ENCODE results near the gene CYB561D1. TPM values are rescaled to one million over a fixed set of nuclear protein-coding genes. Genes with fewer than 3 reads are reported as not detected.

Gene CYB561D1
- total and polyA plus RNA-seq, 9 of the 15 experiments (the other 6 are each of a cell fraction or from before 2014, with no cell fraction given), result 0.71 to 7.2 (median 3.5) TPM

DNA sequence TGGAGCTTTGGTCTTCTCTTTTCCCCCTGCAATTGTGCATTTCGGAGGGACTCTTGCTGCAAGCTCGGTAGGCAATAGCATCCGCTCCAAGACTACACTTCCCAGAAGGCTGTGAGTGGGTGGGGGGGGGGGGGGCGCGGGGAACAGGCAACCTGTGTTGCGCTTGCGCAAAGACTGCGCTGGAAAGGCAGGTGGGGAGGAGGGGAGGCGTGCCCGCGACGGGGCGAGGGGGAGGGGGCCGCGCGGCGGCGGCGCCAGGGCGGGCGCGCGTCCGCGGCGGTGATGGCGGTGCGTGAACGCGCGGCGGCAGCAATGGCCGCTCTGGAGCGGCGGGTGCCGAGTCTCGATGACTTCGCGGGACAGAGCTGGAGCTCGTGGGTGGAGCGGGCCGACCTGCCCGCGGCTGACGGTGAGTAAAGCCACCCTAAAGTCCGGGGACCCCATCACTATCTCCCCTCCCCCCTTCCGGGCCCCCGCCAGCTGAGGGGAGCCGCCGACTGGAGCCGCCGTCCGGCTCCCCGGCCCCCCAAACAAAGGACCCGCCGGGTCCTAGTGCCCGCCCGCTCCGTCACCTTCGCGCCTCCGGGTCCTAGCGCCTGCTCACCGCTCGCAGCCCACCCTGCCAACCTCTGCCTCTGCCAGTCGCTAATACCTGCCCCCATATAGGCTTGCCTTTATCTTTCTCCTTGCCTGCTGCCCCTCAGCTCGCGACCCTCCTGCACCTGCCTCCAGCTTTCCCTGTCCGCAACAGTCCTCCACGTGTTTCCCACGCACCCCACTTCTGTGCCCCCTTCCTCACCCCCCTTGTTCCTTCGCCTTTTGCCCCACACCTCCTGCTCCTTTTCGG, 10.0 kb upstream of the CYB561D1 start, which contains the start of gene ATXN7L2 (continued):
- TF ChIP-seq, protein P1, sequence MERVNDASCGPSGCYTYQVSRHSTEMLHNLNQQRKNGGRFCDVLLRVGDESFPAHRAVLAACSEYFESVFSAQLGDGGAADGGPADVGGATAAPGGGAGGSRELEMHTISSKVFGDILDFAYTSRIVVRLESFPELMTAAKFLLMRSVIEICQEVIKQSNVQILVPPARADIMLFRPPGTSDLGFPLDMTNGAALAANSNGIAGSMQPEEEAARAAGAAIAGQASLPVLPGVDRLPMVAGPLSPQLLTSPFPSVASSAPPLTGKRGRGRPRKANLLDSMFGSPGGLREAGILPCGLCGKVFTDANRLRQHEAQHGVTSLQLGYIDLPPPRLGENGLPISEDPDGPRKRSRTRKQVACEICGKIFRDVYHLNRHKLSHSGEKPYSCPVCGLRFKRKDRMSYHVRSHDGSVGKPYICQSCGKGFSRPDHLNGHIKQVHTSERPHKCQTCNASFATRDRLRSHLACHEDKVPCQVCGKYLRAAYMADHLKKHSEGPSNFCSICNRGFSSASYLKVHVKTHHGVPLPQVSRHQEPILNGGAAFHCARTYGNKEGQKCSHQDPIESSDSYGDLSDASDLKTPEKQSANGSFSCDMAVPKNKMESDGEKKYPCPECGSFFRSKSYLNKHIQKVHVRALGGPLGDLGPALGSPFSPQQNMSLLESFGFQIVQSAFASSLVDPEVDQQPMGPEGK (CRISPR knock-in tag; IDR thresholded peaks at IDR 0.05; ENCODE audit: borderline replicate concordance), result 0 out of 2 replicates have a peak, but pooled peaks have one; percentile 34
- TF ChIP-seq COPS2 (conservative IDR thresholded peaks at IDR 0.05) (no peak), CHD1 (IDR thresholded peaks at IDR 0.05; ENCODE audit: low read length) (no peak), ZNF165 (CRISPR knock-in tag; IDR thresholded peaks at IDR 0.05; ENCODE audit: borderline replicate concordance) (no peak), FOXK2 (conservative IDR thresholded peaks at IDR 0.05 in 1 of 2, IDR thresholded peaks at IDR 0.05 in 1 of 2; ENCODE audit: low read depth in 2 of 2) (peak; percentile 30 to 57; a peak in 2 of 4 replicates), TARDBP (IDR thresholded peaks at IDR 0.05) (no peak), KLF6 (CRISPR knock-in tag; IDR thresholded peaks at IDR 0.05; ENCODE audit: borderline replicate concordance) (peak; percentile 40; the same call in 1 of the 2 replicates), CHCHD3 (CRISPR knock-in tag; IDR thresholded peaks at IDR 0.05) (no peak), LCOR (CRISPR knock-in tag; IDR thresholded peaks at IDR 0.05) (peak; percentile 70; the same call in 1 of the 2 replicates), HMG20A (CRISPR knock-in tag; conservative IDR thresholded peaks at IDR 0.05) (no peak), ZKSCAN8 (CRISPR knock-in tag; IDR thresholded peaks at IDR 0.05) (0 out of 2 replicates have a peak, but pooled peaks have one; percentile 32), CBX3 (IDR thresholded peaks at IDR 0.05; ENCODE audit: borderline replicate concordance in 1 of 2, low read length in 2 of 2) (peak in 1 of 2 experiments; percentile 59; a peak in 2 of 3 replicates), BRCA1 (IDR thresholded peaks at IDR 0.05) (no peak), BRCA1 (CRISPR knock-in tag; IDR thresholded peaks at IDR 0.05) (no peak), NFIC (IDR thresholded peaks at IDR 0.05) (peak; percentile 69), ZNF239 (CRISPR knock-in tag; IDR thresholded peaks at IDR 0.05) (no peak), HDAC8 (tag; IDR thresholded peaks at IDR 0.05) (0 out of 2 replicates have a peak, but pooled peaks have one; percentile 31)
- TF ChIP-seq, protein P2, sequence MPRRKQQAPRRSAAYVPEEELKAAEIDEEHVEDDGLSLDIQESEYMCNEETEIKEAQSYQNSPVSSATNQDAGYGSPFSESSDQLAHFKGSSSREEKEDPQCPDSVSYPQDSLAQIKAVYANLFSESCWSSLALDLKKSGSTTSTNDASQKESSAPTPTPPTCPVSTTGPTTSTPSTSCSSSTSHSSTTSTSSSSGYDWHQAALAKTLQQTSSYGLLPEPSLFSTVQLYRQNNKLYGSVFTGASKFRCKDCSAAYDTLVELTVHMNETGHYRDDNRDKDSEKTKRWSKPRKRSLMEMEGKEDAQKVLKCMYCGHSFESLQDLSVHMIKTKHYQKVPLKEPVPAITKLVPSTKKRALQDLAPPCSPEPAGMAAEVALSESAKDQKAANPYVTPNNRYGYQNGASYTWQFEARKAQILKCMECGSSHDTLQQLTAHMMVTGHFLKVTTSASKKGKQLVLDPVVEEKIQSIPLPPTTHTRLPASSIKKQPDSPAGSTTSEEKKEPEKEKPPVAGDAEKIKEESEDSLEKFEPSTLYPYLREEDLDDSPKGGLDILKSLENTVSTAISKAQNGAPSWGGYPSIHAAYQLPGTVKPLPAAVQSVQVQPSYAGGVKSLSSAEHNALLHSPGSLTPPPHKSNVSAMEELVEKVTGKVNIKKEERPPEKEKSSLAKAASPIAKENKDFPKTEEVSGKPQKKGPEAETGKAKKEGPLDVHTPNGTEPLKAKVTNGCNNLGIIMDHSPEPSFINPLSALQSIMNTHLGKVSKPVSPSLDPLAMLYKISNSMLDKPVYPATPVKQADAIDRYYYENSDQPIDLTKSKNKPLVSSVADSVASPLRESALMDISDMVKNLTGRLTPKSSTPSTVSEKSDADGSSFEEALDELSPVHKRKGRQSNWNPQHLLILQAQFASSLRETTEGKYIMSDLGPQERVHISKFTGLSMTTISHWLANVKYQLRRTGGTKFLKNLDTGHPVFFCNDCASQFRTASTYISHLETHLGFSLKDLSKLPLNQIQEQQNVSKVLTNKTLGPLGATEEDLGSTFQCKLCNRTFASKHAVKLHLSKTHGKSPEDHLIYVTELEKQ (CRISPR knock-in tag; IDR thresholded peaks at IDR 0.05), result no peak
- TF ChIP-seq, protein P3, sequence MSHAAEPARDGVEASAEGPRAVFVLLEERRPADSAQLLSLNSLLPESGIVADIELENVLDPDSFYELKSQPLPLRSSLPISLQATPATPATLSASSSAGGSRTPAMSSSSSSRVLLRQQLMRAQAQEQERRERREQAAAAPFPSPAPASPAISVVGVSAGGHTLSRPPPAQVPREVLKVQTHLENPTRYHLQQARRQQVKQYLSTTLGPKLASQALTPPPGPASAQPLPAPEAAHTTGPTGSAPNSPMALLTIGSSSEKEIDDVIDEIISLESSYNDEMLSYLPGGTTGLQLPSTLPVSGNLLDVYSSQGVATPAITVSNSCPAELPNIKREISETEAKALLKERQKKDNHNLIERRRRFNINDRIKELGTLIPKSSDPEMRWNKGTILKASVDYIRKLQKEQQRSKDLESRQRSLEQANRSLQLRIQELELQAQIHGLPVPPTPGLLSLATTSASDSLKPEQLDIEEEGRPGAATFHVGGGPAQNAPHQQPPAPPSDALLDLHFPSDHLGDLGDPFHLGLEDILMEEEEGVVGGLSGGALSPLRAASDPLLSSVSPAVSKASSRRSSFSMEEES (CRISPR knock-in tag; IDR thresholded peaks at IDR 0.05), result no peak; the same call in 1 of the 2 replicates
- TF ChIP-seq, protein P4, sequence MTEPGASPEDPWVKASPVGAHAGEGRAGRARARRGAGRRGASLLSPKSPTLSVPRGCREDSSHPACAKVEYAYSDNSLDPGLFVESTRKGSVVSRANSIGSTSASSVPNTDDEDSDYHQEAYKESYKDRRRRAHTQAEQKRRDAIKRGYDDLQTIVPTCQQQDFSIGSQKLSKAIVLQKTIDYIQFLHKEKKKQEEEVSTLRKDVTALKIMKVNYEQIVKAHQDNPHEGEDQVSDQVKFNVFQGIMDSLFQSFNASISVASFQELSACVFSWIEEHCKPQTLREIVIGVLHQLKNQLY (CRISPR knock-in tag; conservative IDR thresholded peaks at IDR 0.05), result peak in 1 of 2 experiments; percentile 26; a peak in 1 of 4 replicates

Measured in K562 (cell line).